ENCODE data around the gene SARDH. TPM values are rescaled to one million over a fixed set of nuclear protein-coding genes. Genes with fewer than 3 reads are reported as not detected.

The SARDH gene
- total and polyA plus RNA-seq, 7 donors, result 0.49 to 3.0 (median 1.9) TPM; not detected in 1

GRCh38 chr9:133738640-133739225 lies 581 bp upstream of the SARDH start:
- peak overlapping the region in 3 of 4 donors; percentile 40 to 51 (median 49) for H3K4me3 ChIP-seq
- H3K4me1 ChIP-seq, result peaks cover 0 to 16% (median 15%) of the 10 kb centered on the region in 4 donors
- no peak overlapping the region for H3K27ac ChIP-seq
- intact Hi-C loops (cut with DNase I), result loop anchor here (10.0 kb wide), 1 partner anchor 324 kb away; the partner anchor contains the start of gene REXO4
- no peaks in the 10 kb centered on the region for H3K36me3 ChIP-seq
- no peak for TF ChIP-seq POLR2A (IDR thresholded peaks at IDR 0.05)
- no peak for TF ChIP-seq POLR2AphosphoS5 (IDR thresholded peaks at IDR 0.05)
- H3K9me3 ChIP-seq, result no peaks in the 10 kb centered on the region
- DNase-seq, result peak; percentile 54
- WGBS, 2 donors, result 52 to 68% methylated on average over 13 of the region's 13 CpGs
- no peaks in the 10 kb centered on the region for H3K27me3 ChIP-seq

DNA sequence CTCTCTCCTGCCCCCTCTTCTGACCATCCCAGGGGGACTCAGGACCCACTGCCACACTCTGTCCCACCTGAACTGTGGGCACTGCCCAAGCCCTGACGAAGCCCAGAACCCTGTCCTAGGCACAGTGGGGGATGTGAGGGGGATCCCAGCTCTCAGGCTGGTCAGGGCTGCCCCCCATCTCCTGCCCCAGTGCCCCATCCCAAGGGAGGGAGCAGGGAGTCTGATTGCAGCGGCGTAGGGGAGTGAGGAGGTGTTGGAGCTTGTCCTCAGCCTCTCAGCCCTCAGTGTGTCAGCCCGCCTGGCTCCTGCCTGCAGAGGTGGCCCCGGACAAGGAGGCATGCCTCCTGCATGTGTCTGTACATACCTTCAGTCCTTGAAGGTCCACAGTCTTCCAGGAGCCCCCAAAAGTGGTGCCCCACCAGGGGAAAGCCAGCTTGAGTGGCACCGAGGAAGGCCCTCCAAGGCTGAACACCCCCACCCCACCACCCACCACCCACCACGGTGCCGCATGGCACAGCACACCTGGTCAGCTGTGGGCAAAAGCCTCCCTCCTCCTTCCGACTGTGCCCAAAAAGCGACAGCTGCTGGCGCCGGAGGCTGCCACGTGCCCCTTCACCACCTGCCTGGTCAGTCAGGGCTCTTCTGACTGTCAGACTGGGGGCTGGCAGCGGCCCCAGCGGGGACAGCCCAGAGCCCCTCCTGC lies 930 bp downstream of the SARDH start:
- Histone ChIP-seq H3K4me1 (peaks cover 0 to 16% (median 15%) of the 10 kb centered on the region in 4 donors), H3K9me3 (no peaks in the 10 kb centered on the region), H3K27me3 (no peaks in the 10 kb centered on the region), H3K27ac (no peak overlapping the region), H3K4me3 (peak overlapping the region in 2 of 4 donors; percentile 40 to 51), H3K36me3 (no peaks in the 10 kb centered on the region)
- peak; percentile 56 for DNase-seq
- intact Hi-C loops (cut with DNase I), result loop anchor here (10.0 kb wide), 1 partner anchor 322 kb away; the partner anchor contains the start of gene REXO4
- no peak for TF ChIP-seq EP300 (IDR thresholded peaks at IDR 0.05)
- no peak for TF ChIP-seq POLR2A (IDR thresholded peaks at IDR 0.05)
- no peak for TF ChIP-seq POLR2AphosphoS5 (IDR thresholded peaks at IDR 0.05)
- TF ChIP-seq, protein P1, sequence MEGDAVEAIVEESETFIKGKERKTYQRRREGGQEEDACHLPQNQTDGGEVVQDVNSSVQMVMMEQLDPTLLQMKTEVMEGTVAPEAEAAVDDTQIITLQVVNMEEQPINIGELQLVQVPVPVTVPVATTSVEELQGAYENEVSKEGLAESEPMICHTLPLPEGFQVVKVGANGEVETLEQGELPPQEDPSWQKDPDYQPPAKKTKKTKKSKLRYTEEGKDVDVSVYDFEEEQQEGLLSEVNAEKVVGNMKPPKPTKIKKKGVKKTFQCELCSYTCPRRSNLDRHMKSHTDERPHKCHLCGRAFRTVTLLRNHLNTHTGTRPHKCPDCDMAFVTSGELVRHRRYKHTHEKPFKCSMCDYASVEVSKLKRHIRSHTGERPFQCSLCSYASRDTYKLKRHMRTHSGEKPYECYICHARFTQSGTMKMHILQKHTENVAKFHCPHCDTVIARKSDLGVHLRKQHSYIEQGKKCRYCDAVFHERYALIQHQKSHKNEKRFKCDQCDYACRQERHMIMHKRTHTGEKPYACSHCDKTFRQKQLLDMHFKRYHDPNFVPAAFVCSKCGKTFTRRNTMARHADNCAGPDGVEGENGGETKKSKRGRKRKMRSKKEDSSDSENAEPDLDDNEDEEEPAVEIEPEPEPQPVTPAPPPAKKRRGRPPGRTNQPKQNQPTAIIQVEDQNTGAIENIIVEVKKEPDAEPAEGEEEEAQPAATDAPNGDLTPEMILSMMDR (IDR thresholded peaks at IDR 0.05), result no peak
- 65 to 72% methylated on average over 15 of the region's 15 CpGs for WGBS, 2 donors

DNA sequence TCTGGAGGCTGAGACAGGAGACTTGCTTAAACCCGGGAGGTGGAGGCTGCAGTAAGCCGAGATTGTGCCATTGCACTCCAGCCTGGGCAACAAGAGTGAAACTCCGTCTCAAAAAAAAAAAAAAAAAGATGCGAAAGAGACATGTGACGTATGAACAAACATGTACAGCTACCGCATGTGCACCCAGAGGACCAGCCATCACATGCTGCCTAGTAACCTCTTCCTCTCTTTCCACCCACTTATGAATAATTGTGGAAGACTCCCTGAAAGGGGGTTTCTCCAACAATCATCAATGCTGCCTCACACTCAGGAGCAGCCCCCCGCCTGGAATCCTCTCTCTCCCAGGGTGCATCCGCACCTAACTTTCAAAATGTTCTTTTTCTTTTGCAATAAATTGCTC lies 2.2 kb downstream of the SARDH start:
- TF ChIP-seq POLR2AphosphoS5 (IDR thresholded peaks at IDR 0.05), result no peak
- TF ChIP-seq, protein P1 (IDR thresholded peaks at IDR 0.05), result no peak
- TF ChIP-seq EP300 (IDR thresholded peaks at IDR 0.05), result no peak
- TF ChIP-seq POLR2A (IDR thresholded peaks at IDR 0.05), result no peak
- intact Hi-C loops (cut with DNase I), result loop anchor here (10.0 kb wide), 1 partner anchor 321 kb away; the partner anchor contains the start of gene REXO4
- no peak for DNase-seq
- no peak overlapping the region for H3K27ac ChIP-seq
- no peaks in the 10 kb centered on the region for H3K27me3 ChIP-seq
- H3K36me3 ChIP-seq, result no peaks in the 10 kb centered on the region
- H3K4me1 ChIP-seq, result peaks cover 0 to 16% (median 15%) of the 10 kb centered on the region in 4 donors
- WGBS, 2 donors, result 56 to 86% methylated on average over 8 of the region's 8 CpGs
- H3K4me3 ChIP-seq, result no peak overlapping the region
- no peaks in the 10 kb centered on the region for H3K9me3 ChIP-seq

- Histone ChIP-seq H3K4me1 (peaks cover 0 to 16% (median 15%) of the 10 kb centered on the region in 4 donors), H3K4me3 (no peak overlapping the region), H3K36me3 (no peaks in the 10 kb centered on the region), H3K9me3 (no peaks in the 10 kb centered on the region), H3K27ac (no peak overlapping the region), H3K27me3 (no peaks in the 10 kb centered on the region)
- DNase-seq, result peak; percentile 36
- WGBS, 2 donors, result 58 to 63% methylated on average over 10 of the region's 10 CpGs
- TF ChIP-seq, protein P1 (IDR thresholded peaks at IDR 0.05), result no peak
- TF ChIP-seq EP300 (IDR thresholded peaks at IDR 0.05), result no peak
- intact Hi-C loops (cut with DNase I), result loop anchor here (10.0 kb wide), 1 partner anchor 321 kb away; the partner anchor contains the start of gene REXO4
These were observed 2.8 kb downstream of the SARDH start for GRCh38 chr9:133735415-133735775.
